ENCODE measurements around the gene TLX2. TPM values are rescaled to one million over a fixed set of nuclear protein-coding genes. Genes with fewer than 3 reads are reported as not detected.
A peak's percentile ranks its signal among the peaks of the same experiment; 100 is the strongest.

Gene TLX2
- total and polyA plus RNA-seq, 2 of the 13 experiments (the other 11 are each of a cell fraction or from before 2014, with no cell fraction given) = 0.05 to 0.20 TPM

DNA sequence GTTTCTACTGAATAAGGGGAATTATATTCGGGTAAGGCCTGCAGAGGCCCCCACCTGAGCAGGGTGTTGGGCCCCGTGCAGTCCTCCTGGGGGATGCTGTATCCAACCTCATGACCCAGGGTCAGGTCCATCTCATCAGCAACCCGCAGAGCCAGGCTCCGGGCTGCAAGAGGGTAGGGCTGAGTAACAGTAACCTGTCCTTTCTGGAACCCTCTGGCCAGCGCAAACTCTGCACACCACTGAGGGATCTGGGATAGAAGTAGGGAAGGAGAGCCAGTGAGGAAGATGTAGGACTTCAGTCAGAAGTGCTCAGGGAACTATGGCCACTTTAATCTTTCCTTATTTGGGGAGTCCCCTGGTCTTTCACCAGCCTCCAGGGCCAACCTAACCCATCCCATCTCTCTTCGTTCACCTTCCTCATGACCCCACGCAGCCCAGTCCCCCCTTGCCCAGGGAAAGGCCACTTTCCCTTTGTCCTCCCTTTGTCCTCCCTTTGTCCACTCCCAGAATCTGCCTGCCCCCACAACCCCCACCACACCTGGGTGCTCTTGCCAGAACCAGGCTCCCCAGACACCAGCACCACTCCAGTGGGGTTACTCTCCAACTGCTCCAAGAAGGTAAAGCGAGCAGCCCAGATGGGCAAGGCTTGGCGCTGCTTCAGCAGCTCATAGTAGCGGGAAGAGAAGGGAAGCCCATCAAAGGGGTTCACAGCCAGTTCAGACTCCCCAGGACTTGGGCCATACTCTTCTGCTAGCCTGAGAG, 10.9 kb downstream of the TLX2 start (continued):
- TF ChIP-seq ETS1 (CRISPR knock-in tag; IDR thresholded peaks at IDR 0.05) (no peak), MTERF4 (CRISPR knock-in tag; IDR thresholded peaks at IDR 0.05) (0 out of 2 replicates have a peak, but pooled peaks have one; percentile 78), NCOA1 (CRISPR knock-in tag; IDR thresholded peaks at IDR 0.05) (no peak), RBM22 (optimal IDR thresholded peaks at IDR 0.05; ENCODE audit: low read length) (no peak)

- DNase-seq (ENCODE audit: low spot score) = peak; percentile 99
- H3K36me3 ChIP-seq (replicated peaks in 1 of 2; ENCODE audit: control insufficient read depth in 1 of 2, insufficient read depth in 2 of 2, low read length in 2 of 2) = peaks cover 19 to 38% of the 10 kb centered on the region in 2 experiments
- ChIA-PET POLR2A (interaction anchor here (0.6 to 5.4 kb wide), 20 partner anchors 8 to 406 kb away, joined by 3 to 135 read pairs (median 6); partner anchors contain the start of genes CCDC142, INO80B, LBX2 and MRPL53), CTCF (ENCODE audit: low intra/inter-chr PET ratio, low total read pairs) (no interaction called here)
- H3K4me3 ChIP-seq (replicated peaks in 1 of 3; ENCODE audit: insufficient read depth in 1 of 3, low read depth in 2 of 3, low read length in 3 of 3) = peak within 1 kb of the TSS; percentile 45 to 76 (median 62)
- peak; percentile 74 for ATAC-seq
- WGBS (ENCODE audit: low lambda C conversion rate) = 29% methylated on average over 11 of the region's 11 CpGs
- peak within 1 kb of the TSS; percentile 83 for H3K9ac ChIP-seq (ENCODE audit: insufficient read depth, low read depth, low read length)
- TSS peak; percentile 39 for BruUV-seq (replicated peaks)
- H3K79me2 ChIP-seq (ENCODE audit: insufficient read depth, low read length) = peaks cover 50% of the 10 kb centered on the region
- H3K9me3 ChIP-seq (ENCODE audit: low read length) = no peaks in the 10 kb centered on the region
- H3K27me3 ChIP-seq (ENCODE audit: control insufficient read depth in 1 of 2, insufficient read depth in 2 of 2, low read length in 2 of 2) = no peaks in the 10 kb centered on the region; a peak in 1 of 5 replicates
- H2AFZ ChIP-seq (ENCODE audit: low read length) = peak within 1 kb of the TSS; percentile 20
- peak within 1 kb of the TSS; percentile 100 for H3K4me2 ChIP-seq (ENCODE audit: low read depth, low read length)
- peak; percentile 99 for FAIRE-seq
- intact Hi-C loops (cut with micrococcal nuclease; ENCODE audit: unreplicated experiment) = no loop called here
- peaks cover 57% of the 10 kb centered on the region for H3K4me1 ChIP-seq (ENCODE audit: insufficient read depth, low read length)
- in situ Hi-C loops (cut with HindIII; ENCODE audit: extremely low pct_ligation_motif_present, low pct_unique_long_range_greater_than_20kb) = no loop called here
- no peaks in the 10 kb centered on the region for H4K20me1 ChIP-seq (ENCODE audit: insufficient read depth, low read length)
- H3K27ac ChIP-seq (ENCODE audit: extremely low read length, insufficient read depth, low read length) = peak within 1 kb of the TSS; percentile 89
- TF ChIP-seq HMGXB4 (CRISPR knock-in tag; IDR thresholded peaks at IDR 0.05; ENCODE audit: borderline replicate concordance in 1 of 2, low read depth in 1 of 2) = peak; percentile 24 to 52; a peak in 1 of 4 replicates
- no peak for TF ChIP-seq SP2 (CRISPR knock-in tag; IDR thresholded peaks at IDR 0.05)
- no peak for TF ChIP-seq ZBTB49 (CRISPR knock-in tag; IDR thresholded peaks at IDR 0.05; ENCODE audit: borderline replicate concordance)
- TF ChIP-seq NR2F2 (IDR thresholded peaks at IDR 0.05; ENCODE audit: borderline replicate concordance, low read depth) = 0 out of 2 replicates have a peak, but pooled peaks have one; percentile 19
- TF ChIP-seq CREM (IDR thresholded peaks at IDR 0.05) = peak; percentile 95
- no peak for TF ChIP-seq CREM (CRISPR knock-in tag; IDR thresholded peaks at IDR 0.05)
- TF ChIP-seq NR3C1 (CRISPR knock-in tag; IDR thresholded peaks at IDR 0.05) = no peak
- TF ChIP-seq AHR (CRISPR knock-in tag; IDR thresholded peaks at IDR 0.05) = peak; percentile 57; the same call in 1 of the 2 replicates
- TF ChIP-seq ZNF224 (CRISPR knock-in tag; IDR thresholded peaks at IDR 0.05) = no peak; the same call in 1 of the 2 replicates
- no peak for TF ChIP-seq RBAK (CRISPR knock-in tag; IDR thresholded peaks at IDR 0.05)
These were observed 11.7 kb downstream of the TLX2 start, which contains the start of gene DQX1 for GRCh38 chr2:74525717-74526648. TSS of gene DQX1 (minus strand) at chr2:74526231. CDS start at chr2:74525729, 502 bp downstream.

All from HepG2 (cell line).